Pons (tissue), 1 donor: ENCODE data around the gene PITPNB.
A peak's percentile ranks its signal among the peaks of the same experiment; 100 is the strongest.

Experiments used
- DNase-seq: peaks from one replicate; pipeline ENCODE4 v3.0.0-alpha.2; 2016; ENCODE audit warnings: low spot score

Gene PITPNB

DNA sequence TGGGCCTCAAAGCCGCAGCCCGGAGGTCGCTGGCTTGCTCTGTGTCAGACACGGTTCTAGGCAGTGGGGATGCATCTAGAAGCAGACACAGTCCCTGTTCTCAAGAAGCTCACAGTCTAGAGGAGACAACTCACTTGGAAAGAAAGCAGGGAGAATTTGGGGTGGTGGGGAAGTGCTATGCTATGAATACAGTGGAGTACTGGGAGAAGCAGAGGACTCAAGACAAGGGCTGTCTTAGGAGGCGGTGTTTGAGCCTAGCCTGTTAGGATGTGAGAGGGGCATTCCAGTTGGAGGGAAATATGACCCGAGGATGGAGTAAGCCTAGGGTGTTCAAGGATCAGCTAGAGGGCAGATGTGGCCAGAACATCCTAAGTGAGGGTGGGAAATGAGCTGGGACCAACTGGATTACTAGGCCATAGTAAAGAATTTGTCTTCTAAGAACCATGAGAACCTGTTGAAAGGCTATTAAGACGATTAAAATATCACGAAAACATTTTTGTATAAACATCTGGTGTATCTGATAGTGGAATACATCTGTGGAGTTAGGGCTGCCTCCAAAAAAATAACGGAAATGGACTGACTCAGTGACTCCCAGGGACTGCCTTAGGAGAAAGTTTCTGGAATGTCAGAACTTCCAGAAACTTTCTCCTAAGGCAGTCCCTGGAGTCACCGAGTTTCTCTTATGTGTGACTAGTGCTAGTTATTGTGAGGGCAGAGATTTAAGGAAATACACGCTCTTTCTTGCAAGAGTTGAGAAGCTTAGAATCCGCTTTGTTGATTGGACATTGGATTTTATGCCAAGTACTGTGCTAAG lies 1.1 kb upstream of the PITPNB start:
- DNase-seq: peak; percentile 36

DNA sequence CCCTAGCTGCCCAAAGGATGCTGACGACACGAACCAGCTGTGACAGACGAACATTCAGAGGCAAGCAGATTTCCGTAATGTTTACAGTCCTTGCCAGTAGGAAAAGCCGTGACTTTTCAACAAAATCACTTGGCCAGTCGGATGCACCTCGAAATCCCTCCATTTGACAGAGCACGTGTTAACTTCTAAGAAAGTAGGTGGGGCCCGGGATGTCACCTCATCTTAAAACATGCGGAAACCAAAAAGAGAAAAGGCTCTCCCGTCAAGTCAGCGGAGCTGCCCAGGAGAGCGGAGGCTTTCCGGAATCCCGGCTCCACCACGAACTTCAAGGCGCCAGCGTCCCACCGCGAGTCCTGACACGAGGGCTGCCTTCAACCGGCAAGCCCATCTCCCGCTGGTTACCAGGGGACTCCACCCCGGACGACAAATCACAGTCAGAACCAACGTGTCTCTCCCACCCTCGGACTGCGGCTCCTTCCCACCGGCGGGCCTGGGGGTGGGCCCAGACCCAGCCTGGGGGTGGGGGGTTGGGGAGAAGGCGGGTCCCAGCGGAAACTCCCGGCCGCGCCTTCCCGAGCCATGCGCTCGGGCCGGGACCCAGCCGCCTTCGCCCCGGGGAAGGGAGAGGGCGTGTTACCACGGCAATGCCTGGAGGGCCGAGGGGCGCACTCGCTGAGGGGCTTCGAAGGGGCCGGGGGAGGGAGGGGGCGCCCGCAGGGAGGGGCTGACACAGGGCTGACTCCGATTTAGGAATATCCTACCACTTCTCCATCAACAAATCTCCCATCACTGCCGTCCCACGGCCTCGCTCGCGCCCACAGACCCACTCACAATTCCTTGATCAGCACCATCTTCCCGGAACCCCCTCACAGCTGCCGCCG lies 475 bp downstream of the PITPNB start:
- peak; percentile 20 for DNase-seq

DNA sequence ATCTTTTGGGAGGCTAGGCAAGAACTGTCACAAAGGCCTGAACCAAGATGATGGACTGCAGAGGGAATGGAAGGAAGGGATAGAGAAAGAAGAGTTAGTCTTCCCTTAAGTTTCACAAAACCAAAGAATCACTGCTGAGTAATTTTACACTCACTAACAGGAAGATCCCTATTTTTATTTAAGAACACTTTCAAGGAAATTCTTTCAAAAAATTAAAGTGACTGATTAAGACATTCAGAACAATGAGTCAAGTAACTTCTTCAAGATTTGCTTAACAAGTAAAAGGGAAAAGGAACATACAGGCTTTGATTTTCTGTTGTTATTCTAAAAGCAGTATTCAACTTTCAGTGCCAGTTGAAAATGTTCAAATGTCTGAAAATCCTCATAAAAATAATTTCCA lies 3.1 kb downstream of the PITPNB start:
- DNase-seq: no peak

DNA sequence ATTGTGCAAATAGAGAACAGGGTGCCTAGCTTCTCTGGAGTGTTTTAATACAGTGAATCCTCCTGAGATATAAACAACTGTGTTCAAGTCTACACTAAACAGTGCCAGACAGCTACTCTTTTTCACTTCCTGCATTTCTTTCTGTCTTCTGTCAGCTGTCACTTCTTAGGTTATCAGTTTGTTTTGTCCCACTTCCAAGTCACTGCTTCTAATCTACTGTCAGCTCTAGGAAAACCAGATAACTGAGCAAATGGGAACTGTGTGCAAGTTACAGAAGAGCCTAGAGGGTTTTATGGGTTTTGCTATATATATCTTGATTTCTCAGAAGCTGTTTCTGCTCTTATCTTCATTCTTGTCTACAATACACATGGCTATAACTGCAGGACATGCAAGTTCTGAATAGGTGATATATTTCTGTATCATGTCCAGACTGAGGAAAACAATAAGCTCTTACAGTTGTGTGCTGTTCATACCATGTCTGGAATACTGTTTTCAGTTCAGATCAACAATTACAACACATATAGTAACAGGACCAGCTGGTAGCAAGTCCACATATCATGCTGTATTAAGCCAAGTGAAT lies 5.8 kb downstream of the PITPNB start:
- DNase-seq: no peak

DNA sequence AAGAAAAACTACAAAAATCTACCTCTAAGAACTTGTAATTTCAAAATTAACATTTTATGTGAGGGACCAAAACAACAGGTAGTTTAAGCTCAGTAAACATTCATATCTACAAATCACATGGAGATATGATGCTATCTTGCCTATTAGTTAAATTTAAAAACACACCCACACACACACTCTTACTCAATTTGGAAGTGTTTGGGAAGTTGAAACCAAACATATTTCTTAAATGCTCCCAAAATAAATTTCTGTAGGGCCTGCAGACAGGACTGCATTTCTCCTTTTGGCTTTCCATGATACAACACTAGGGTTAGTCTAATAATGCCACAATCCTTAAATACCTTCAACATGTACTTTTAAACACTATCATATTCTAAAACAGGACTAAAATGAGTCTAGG lies 7.0 kb downstream of the PITPNB start:
- DNase-seq: no peak

DNA sequence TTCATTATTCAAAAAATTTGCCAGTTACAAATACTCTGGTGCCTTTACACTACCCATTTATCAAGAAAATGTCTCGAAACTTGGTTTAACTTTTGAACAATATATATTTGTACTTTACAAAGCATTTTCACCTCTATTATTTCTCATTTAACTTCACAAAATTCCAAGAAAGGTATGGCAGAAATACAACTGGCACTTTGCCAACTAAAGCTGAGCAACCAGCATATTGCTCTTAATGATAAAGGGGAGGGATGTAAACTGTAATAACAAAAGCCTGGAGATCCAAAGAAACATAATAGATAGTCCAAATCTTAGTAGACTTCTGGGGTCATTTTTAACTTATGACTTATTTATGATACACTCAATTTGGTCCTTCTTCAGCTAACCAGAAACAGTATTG lies 7.7 kb downstream of the PITPNB start:
- DNase-seq: no peak

DNA sequence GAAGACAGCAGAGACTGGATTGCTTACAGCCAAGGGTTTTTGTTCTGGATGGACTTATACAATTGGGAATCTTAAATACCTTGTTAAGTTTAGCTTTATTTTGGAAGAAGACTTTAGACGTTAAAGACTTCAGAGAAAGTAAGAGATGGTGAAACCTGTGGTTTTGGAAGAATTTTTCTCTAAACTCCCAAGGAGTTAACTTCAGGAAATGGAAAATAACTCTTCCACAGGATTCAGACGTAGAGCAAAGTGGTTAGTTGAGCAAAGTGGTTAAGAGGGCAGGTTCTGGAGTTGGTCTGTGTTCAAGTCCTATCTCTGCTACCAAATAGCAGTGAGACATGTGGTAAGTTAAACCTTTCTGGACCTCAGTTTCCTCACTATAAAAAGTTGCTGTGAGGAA lies 12.8 kb downstream of the PITPNB start:
- DNase-seq: no peak

DNA sequence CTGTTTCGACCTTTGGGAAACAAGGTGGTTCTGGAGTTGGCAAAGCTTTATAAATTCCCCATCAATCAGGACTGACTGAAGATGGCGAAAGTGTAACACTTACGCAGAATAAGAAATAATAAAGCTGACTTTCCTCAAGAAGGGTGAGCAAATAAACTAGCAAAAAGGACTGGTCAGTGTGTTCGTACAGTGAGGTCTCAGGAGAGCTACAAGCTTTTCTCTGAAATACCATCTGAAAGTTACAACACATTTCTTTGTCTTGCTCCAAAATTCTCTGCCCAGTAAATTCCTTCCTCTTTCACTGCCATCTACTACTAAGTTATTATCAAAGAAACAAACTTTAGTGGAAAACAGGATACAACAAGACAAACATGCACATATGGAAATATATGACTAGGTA lies 13.4 kb downstream of the PITPNB start:
- DNase-seq: no peak

DNA sequence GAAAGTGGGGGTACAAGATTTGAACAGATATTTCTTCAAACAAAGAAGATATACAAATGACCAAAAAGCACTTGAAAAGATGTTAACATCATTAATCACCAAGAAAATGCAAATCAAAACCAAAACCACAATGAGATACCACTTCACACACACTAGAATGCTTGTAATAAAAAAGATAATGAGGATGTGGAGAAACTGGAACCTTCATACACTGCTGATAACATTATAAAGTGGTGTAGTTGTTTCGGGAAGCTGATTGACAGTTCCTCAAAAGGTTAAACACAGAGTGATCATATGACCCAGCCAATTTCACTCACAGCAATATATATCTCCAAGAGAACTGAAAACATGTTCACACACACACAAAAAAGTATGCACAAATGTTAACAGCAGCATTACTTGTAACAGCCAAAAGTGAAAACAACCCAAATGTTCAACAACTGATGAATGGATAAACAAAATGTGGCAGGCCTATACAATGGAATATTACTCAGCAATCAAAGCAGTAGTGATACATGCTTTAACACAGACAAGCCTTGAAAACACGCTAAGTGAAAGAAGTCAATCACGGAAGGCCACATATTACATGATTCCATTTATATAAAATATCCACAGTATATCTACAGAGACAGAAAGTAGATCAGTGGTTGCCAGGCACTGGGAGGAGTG lies 15.1 kb downstream of the PITPNB start:
- no peak for DNase-seq

DNA sequence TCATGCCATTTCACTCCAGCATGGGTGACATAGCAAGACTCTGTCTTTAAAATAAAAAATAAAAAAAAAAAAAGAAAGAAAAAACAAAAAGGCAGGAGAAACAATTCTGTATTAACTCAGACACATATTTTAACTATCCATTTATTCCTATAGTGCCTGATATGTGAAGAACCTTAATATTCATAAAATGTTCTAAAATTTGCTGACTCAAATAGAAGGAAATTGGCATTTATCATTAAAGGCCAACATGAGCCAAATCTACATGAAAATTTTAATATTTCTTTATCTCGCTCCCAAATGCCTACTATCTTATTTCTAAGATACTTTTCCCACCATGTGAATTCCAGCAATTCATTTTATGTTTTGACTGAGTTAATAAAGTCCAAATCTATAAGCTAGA lies 18.9 kb downstream of the PITPNB start:
- no peak for DNase-seq

DNA sequence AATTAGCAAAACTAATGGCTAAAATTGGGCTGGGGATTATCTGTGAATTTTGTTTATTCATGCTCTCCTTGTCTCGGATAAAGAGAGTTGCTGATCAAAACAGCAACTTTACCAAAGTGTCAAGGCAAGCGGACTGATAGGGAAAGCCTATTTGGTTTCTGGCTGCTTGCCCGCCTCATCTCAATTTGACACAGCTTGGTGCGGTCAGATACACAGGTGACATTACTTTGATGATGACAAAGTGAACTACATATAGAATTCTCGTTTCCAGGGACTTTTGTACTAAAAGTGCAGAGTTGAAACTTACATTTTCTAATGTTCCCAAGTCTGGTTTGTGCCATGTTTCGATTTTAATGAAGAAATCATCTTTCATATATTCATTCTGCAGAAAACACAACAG lies 22.8 kb downstream of the PITPNB start:
- DNase-seq: no peak

DNA sequence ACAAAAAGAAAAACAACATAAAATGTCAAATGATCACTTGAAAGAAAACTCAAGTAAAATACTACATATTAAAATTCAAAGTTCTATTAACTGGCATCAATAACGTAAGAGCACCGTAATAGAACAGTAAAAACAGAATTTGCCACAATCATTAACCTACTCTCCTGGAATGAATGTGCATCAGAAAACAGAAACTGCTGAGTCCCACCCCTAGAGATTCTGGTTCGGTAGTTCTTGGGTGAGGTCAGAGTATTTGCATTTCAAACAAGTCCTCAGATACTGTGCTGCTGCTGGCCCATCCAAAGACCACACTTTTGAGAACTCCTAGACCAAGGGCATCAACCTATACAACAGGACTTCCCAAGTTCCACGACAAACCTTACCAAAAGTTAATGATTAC lies 23.5 kb downstream of the PITPNB start:
- DNase-seq: no peak

DNA sequence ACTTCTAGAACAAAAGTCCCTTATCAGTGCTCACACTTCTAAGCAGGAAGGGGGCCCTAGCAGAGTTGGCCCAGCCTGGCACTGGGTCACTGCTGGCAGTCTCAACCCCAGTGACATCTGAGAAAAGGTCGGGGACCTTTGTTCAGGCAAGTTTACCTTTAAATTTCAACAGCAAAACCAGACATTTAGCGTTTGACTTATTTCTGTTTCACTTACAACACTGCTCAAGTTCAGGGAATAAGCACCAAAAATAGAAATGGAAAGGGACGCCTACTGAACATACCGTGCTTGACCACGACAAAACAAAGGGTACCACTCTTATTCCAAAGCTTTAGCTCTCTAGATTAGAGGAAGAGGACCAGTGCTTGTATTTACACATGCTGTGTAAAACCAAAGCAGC lies 26.2 kb downstream of the PITPNB start:
- no peak for DNase-seq

DNA sequence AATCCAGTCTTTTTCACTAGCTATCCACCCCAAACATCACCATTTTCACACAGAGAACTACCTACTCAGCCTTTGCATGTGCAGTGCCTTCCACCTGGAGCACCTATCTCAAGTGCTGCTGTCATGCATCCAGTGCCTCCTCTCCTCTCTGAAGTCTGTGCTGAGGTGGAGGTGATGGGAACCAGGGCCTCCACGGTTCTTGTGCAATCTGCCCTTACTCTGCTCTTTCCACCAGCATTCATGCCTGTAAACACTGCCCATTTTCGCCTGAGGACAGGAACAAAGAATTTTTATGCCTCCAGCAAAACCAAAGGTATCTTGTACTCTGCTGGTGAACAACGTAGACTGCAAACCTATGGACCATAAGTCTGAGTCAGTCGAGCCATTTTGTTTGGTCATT lies 27.0 kb downstream of the PITPNB start:
- DNase-seq: no peak

DNA sequence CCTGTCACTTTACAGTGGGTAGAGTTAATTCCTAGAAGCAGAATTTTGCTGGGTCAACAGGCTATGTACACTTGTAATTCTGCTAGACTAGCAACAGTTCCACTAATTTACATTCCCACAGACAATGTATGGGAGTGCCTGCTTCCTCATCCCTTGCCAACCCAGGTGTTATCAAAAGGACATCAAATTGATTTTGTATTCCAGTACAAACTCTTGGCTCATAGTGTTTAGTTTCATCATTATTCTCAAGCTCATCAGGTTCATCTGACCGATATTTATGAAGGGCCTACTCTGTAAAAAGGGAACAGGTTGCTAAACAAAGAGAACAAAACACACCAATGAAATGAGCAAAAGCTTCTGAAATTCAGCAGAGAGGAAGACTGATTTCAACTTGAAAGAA lies 30.7 kb downstream of the PITPNB start:
- DNase-seq: no peak

DNA sequence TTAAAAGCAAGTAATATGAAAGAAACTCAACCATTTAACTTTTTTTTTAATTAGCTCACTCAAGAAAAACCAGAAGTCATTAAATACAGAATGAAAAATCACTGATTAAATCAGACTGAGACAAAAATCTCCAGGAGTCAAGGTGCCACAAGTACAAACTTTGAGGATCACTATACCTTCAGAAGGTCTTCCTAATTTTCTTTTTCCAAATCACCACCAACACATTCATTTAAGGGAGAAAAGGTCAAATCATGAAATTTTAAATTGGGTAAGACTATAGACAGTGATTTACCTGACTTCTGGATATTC lies 32.3 kb downstream of the PITPNB start:
- no peak for DNase-seq

DNA sequence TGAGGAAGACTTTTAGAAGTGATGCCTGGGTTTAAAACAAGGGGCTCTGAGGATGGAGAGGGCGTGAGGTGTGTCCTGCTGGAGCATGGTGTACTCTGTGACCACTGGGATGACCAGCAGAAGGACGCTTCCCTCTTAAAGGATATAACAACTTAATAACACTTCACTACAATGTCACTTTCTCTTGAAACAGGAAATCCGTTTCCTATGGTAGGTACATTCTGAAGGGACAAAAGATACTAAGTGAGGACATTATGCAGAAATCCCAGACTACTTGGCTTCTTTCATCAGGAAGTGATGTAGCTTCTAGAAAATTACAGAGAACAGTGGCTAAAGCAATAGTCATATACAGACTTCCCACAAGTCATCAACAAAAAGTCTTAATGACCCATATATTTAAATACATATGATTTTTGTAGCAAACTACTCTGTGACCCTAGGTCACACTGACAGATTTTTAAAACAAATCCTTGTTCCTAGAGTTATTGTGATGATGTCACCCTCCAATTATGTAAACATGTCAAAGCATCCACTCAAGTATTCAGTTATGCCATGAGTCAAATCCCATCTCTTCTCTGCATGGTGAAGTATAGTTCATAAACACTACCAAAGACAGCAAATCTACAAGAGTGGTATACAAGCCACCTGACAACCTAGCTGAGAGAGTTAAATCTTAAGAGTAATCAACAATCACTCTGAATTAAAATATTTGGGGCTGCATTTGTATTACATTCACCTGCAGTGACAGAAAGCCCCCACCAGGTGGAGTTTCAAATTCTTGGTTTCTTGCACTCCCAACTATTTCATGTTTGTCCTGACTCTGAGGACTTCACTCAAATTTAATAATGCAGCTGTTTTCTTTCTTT lies 32.8 kb downstream of the PITPNB start:
- peak; percentile 49 for DNase-seq

DNA sequence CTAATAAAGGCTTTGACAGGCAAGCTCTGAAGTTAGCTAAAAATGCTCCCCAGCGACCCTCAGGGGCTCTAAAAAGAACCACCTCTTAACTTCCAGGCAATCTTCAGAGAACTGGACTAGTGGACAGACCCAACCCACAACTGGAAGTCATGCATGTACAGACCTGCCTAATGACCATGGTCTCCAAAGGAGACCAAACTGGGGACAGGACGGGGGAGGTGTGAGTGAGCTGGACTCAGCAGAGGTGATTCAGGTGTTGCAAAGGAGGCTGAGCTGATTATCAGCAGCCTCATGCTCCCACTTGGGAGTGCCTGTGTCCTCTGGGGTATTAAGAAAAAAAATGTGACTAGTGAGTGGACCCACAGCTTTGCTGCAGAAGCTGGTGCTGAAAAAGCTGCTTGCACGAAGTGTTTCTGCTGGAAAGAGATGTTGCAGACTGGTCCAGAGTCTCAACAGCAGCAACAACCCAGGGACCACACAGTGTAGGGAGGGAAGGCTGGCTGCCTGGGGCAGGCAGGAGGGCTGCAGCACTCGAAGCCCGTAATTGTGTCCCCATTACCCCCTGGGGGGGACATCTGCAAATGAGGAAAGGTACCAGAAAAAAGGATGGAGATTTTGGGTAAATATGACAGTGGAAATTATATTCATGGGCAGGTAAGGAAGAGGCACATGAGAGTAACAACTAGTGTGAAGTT lies 35.3 kb downstream of the PITPNB start:
- DNase-seq: no peak

DNA sequence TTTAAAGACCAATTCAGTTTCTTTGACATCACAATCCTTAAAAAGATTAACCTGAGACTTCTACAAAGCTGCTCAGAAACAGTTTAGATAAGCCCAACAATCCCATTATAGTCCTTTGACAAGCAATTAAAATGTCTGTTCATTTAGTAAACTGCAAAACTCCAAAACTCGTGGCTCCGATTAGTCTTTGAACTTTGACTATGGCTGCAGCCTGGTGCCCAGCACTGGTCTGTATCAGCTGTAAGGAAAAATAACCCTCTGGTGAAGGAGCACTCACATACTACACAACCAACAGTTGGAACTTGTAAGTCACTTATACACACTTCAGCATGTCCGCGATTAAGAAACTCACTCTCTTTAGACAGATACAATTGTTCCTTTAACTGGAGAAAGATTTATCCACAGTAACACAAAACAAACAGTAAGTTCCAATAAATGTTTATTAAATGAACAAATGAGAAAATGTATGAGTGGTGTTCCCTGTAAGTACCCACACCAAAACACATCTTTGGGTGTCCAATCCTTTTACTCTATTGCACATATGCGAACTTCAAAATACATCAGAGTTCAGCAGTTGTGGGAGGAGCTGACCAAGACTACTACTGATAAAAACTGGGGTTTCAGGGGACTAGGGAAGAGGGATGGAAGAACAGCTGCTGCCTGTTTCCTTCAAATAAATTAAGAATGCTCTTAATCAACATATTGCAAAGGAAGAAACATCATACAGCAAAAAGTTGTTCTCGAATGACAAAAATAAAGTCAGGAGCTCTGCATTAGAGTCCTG lies 36.4 kb downstream of the PITPNB start:
- no peak for DNase-seq

DNA sequence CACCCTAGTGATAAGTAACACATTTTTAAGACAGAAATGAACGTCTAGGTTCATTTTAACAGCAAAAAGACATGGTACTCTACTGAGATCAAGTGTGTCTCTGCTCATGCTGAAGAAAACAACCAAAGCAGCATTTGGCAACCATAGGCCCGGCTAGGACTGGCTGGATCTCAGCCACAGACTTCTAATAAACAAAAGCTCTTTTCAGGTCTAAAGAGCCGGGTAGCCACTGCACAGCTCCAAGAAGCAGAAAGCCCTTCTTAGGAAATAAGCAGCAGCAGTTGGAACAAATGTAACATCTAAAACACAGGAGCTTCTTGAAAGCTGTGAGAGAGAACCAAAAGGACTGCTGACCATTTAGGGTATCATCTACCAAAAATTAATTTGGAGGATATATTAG lies 37.6 kb downstream of the PITPNB start:
- peak; percentile 96 for DNase-seq
